Activated CD8-positive, alpha-beta memory T cell treated with anti-CD3 and anti-CD28 coated beads for 48 hours (primary cell): ENCODE data around the gene C18orf63.
A peak's percentile ranks its signal among the peaks of the same experiment; 100 is the strongest.
"Not testable (repeated sequence)": the region's sequence is repeated elsewhere in the genome, so short reads cannot be mapped to it uniquely, and the experiment has no call there.

ENCODE experiments used
- DNase-seq, 3 experiments: peaks; one replicate each; pipeline ENCODE4 v3.0.0-alpha.2; 2020; ENCODE audit warnings: low read depth in 2 of 3, low spot score in 2 of 3

The C18orf63 gene

GRCh38 chr18:74286106-74286855 is 29.4 kb upstream of the C18orf63 start:
- DNase-seq, result no peak

GRCh38 chr18:74286856-74287255 is 28.8 kb upstream of the C18orf63 start:
- DNase-seq, result no peak

GRCh38 chr18:74288041-74288440 is 27.6 kb upstream of the C18orf63 start:
- DNase-seq, result no peak

- no peak for DNase-seq
These were observed 26.9 kb upstream of the C18orf63 start for GRCh38 chr18:74288730-74289129.

GRCh38 chr18:74289137-74289536 is 26.5 kb upstream of the C18orf63 start:
- DNase-seq, result no peak

GRCh38 chr18:74290021-74290420 is 25.6 kb upstream of the C18orf63 start:
- DNase-seq, result no peak

GRCh38 chr18:74290794-74291471 is 24.7 kb upstream of the C18orf63 start:
- no peak for DNase-seq

GRCh38 chr18:74291472-74291770 is 24.2 kb upstream of the C18orf63 start:
- no peak for DNase-seq

GRCh38 chr18:74291771-74292540 is 23.7 kb upstream of the C18orf63 start, which contains the start of gene CYB5A:
CYB5A (minus strand) TSS chr18:74291963; CDS start chr18:74291875, 88 bp downstream.
- DNase-seq, result peak; percentile 87 to 97 (median 96)

GRCh38 chr18:74292541-74292858 is 23.1 kb upstream of the C18orf63 start:
- DNase-seq, result no peak

GRCh38 chr18:74292982-74293381 is 22.7 kb upstream of the C18orf63 start:
- not testable (repeated sequence) for DNase-seq

GRCh38 chr18:74294526-74294925 is 21.1 kb upstream of the C18orf63 start:
- DNase-seq, result no peak

GRCh38 chr18:74299162-74299561 is 16.5 kb upstream of the C18orf63 start:
- DNase-seq, result no peak

- no peak for DNase-seq
These were observed 15.9 kb upstream of the C18orf63 start for GRCh38 chr18:74299746-74300145.

GRCh38 chr18:74303306-74303705 is 12.3 kb upstream of the C18orf63 start:
- no peak for DNase-seq

GRCh38 chr18:74303936-74304335 is 11.7 kb upstream of the C18orf63 start:
- no peak for DNase-seq

- no peak for DNase-seq
These were observed 5.2 kb upstream of the C18orf63 start for GRCh38 chr18:74310411-74310810.

- no peak for DNase-seq
These were observed 4.6 kb upstream of the C18orf63 start for GRCh38 chr18:74311000-74311399.

GRCh38 chr18:74314759-74315463 is 728 bp upstream of the C18orf63 start:
- DNase-seq, result no peak

- no peak for DNase-seq
These were observed 875 bp downstream of the C18orf63 start for GRCh38 chr18:74316257-74317170.
